NB4 (cell line): ENCODE results near the gene CNTN5.

Experiments used
- CTCF ChIP-seq: IDR thresholded peaks from one replicate; pipeline ENCODE4 v1.5.1; 2012; ENCODE audit warnings: low read depth, low read length
- MAX ChIP-seq: IDR thresholded peaks from 2 replicates; pipeline ENCODE4 v1.6.1; 2011; ENCODE audit warnings: low read depth, low read length
- MYC ChIP-seq: IDR thresholded peaks from 2 replicates; pipeline ENCODE4 v1.6.1; 2011; ENCODE audit warnings: low read depth, low read length

GRCh38 chr11:99640671-99641070 is 619.9 kb downstream of the CNTN5 start:
- TF ChIP-seq MAX (no peak), CTCF (no peak), MYC (no peak)
